ENCODE measurements around the gene CCDC88B.

DNA sequence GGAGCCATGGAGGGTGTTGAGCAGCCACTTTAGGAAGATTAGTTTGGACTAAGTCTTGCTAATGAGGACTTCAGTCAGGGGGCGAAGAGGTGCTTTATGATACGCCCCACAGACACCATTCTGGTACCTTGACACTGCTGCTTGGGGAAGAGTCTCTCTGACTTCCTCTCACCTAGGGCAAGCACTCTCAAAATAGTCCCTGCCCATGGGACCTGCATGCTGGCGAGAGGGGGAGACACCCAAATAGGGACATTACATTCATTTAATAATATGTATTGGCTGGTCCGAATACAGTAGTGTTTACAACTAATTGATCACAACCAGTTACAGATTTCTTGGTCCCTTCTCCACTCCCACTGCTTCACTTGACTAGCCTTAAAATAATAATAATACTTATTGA lies 44.2 kb upstream of the CCDC88B start:
- TF ChIP-seq, protein P1, sequence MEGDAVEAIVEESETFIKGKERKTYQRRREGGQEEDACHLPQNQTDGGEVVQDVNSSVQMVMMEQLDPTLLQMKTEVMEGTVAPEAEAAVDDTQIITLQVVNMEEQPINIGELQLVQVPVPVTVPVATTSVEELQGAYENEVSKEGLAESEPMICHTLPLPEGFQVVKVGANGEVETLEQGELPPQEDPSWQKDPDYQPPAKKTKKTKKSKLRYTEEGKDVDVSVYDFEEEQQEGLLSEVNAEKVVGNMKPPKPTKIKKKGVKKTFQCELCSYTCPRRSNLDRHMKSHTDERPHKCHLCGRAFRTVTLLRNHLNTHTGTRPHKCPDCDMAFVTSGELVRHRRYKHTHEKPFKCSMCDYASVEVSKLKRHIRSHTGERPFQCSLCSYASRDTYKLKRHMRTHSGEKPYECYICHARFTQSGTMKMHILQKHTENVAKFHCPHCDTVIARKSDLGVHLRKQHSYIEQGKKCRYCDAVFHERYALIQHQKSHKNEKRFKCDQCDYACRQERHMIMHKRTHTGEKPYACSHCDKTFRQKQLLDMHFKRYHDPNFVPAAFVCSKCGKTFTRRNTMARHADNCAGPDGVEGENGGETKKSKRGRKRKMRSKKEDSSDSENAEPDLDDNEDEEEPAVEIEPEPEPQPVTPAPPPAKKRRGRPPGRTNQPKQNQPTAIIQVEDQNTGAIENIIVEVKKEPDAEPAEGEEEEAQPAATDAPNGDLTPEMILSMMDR (IDR thresholded peaks at IDR 0.05), result no peak
- no peak for TF ChIP-seq POLR2A (IDR thresholded peaks at IDR 0.05)
